Right ventricle myocardium superior (tissue), 1 donor: ENCODE measurements around the gene ENPP1. TPM values are rescaled to one million over a fixed set of nuclear protein-coding genes. Genes with fewer than 3 reads are reported as not detected.
A peak's percentile ranks its signal among the peaks of the same experiment; 100 is the strongest.

Source experiments
- ATAC-seq: fragments of 200-7000 bp; cut with Tn5 transposase; one replicate; pipeline ENCODE4 v1.9.1; 2020; ENCODE audit warnings: mild to moderate bottlenecking; ENCODE audit not compliant: poor library complexity
- DNase-seq: peaks from one replicate; pipeline ENCODE4 v3.0.0-alpha.2; 2020
- intact Hi-C: fragments of 100-400 bp; cut with DNase I; formaldehyde crosslinking; loops from one replicate; pipeline ENCODE4 v1.11.2; 2022
- total RNA-seq: library from RNA; stranded (reverse); fragmentation: NEBNext Ultra II Directional; extraction: Animal tissue kit (Norgen Biotek cat#: 25700); gene quantifications from one replicate; pipeline ENCODE4 v1.2.1, GENCODE V29; 2021
- donor health status: DM: no; HTN: yes; CAD: no; lungs with severe emphysema.

ENPP1 gene
- total RNA-seq, 1 donor from 2014 or later: 2.2 TPM

- intact Hi-C loops: loop anchor here (10.0 kb wide), 1 partner anchor 133 kb away; no protein-coding TSS in a partner anchor
- DNase-seq: no peak
- ATAC-seq: no peak
These were observed 26.1 kb upstream of the ENPP1 start for GRCh38 chr6:131781687-131782086.

GRCh38 chr6:131782764-131783163, 25.1 kb upstream of the ENPP1 start:
- intact Hi-C loops: loop anchor here (10.0 kb wide), 1 partner anchor 132 kb away; no protein-coding TSS in a partner anchor
- ATAC-seq (no peak), DNase-seq (no peak)

- DNase-seq (no peak), ATAC-seq (no peak)
- intact Hi-C loops: loop anchor here (10.0 kb wide), 1 partner anchor 130 kb away; no protein-coding TSS in a partner anchor
These were observed 23.3 kb upstream of the ENPP1 start for GRCh38 chr6:131784561-131784960.

DNA sequence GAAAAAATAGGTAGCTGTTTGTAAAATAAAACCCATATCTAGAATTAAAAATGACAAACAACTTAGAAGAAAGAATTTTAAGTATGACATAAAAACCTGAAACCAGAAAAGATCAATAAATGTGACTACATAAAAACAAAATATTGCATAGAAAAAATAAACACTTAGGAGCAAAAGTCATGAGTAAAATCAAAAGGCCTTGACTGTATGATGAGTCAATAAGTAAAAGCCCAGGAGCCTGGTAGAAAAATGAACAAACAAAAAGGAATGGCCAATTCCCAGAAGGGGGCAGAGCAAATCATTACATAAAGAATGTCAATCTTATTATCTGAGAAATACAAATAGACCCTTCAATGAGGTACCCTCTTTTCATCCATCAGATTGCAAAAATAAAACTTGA, 20.7 kb upstream of the ENPP1 start:
- ATAC-seq (no peak), DNase-seq (no peak)
- intact Hi-C loops: loop anchor here (10.0 kb wide), 1 partner anchor 128 kb away; no protein-coding TSS in a partner anchor

- peak; percentile 41 for ATAC-seq
- peak; percentile 50 for DNase-seq
These were observed 19.8 kb upstream of the ENPP1 start for GRCh38 chr6:131787766-131788712.

GRCh38 chr6:131789219-131789618, 18.6 kb upstream of the ENPP1 start:
- DNase-seq (no peak), ATAC-seq (no peak)
- intact Hi-C loops: loop anchor here (10.0 kb wide), 1 partner anchor 126 kb away; no protein-coding TSS in a partner anchor

More at GRCh38 chr6:131787766-131788712, 19.8 kb upstream of the ENPP1 start:
- intact Hi-C loops: loop anchor here (10.0 kb wide), 1 partner anchor 127 kb away; no protein-coding TSS in a partner anchor

DNA sequence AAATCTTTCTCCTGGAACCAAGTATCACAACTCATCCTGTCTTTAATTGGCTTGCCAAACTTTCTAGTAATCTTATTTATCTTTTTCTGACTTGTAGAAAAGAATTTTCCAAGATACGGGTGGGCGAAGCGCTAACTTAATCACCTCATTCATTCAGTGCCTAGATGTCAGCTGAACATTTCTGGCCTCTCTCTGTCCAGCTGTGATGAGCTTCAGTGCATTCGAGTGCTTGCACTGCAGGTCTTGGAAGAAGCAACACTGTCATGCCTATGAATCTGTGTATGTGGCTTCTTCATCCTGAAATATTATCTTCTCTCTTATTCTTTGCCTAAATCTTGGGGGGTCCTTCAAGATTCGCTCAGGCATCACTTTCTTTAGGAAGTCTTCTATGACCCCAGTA, 16.3 kb upstream of the ENPP1 start:
- ATAC-seq (no peak), DNase-seq (no peak)
- intact Hi-C loops: no loop called here

GRCh38 chr6:131792091-131792496, 15.7 kb upstream of the ENPP1 start:
- intact Hi-C loops: no loop called here
- no peak for ATAC-seq
- no peak for DNase-seq

DNA sequence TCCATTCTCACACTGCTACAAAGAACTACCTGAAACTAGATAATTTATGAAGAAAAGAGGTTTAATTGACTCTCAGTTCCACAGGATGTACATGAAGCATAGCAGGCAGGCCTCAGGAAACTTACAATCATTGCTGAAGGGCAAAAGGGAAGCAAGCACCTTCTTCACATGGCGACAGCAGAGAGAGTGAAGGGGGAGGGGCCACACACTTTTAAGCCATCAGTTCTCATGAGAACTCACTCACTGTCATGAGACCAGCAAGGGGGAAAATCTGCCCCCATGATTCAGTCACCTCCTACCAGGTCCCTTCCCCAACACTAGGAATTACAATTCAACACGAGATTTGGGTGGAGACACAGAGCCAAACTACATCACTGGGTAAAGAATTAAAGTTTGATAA, 12.5 kb upstream of the ENPP1 start:
- DNase-seq: no peak
- no peak for ATAC-seq
- intact Hi-C loops: no loop called here

- DNase-seq (no peak), ATAC-seq (no peak)
- intact Hi-C loops: no loop called here
These were observed 5.5 kb upstream of the ENPP1 start for GRCh38 chr6:131802347-131802746.

DNA sequence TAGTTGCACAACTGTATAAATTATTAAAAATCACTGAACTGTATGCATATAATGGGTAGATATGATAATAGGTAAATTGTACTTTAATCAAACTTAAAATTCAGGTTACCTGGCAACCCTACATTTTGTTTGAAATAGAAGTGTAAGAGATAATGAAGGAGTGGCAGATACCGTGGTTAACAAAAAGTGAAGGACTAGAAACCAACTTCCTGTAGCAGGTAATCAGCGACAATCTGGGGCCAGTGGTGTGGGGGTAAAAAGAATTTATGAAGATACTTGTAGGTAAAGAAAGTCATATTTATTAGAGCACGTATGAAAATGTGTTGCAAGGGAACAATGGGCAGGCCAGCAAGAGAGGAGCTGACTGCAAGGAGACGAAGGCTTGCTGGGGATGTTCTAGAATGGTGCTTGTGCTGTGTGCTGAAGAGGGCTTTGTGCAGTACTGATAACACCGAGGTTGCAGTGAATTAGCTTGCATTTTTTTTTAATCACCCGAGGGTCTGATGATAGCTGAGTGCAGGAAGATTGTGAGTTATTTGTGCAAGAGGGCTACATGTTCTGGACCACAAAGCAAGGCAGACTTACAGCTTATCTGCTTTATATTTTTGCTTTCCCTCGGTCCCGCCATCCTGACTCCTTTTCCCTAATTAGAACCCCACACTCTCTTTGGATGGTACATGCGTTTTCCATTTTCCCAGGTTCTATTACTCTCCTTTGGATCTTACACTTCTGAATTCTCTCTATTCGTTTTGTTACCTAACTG, 4.6 kb upstream of the ENPP1 start:
- DNase-seq (no peak), ATAC-seq (no peak)
- intact Hi-C loops: no loop called here

- ATAC-seq (no peak), DNase-seq (no peak)
- intact Hi-C loops: no loop called here
These were observed 3.7 kb upstream of the ENPP1 start for GRCh38 chr6:131804131-131804530.

GRCh38 chr6:131807321-131807643, 538 bp upstream of the ENPP1 start:
- intact Hi-C loops: no loop called here
- DNase-seq (no peak), ATAC-seq (no peak)

DNA sequence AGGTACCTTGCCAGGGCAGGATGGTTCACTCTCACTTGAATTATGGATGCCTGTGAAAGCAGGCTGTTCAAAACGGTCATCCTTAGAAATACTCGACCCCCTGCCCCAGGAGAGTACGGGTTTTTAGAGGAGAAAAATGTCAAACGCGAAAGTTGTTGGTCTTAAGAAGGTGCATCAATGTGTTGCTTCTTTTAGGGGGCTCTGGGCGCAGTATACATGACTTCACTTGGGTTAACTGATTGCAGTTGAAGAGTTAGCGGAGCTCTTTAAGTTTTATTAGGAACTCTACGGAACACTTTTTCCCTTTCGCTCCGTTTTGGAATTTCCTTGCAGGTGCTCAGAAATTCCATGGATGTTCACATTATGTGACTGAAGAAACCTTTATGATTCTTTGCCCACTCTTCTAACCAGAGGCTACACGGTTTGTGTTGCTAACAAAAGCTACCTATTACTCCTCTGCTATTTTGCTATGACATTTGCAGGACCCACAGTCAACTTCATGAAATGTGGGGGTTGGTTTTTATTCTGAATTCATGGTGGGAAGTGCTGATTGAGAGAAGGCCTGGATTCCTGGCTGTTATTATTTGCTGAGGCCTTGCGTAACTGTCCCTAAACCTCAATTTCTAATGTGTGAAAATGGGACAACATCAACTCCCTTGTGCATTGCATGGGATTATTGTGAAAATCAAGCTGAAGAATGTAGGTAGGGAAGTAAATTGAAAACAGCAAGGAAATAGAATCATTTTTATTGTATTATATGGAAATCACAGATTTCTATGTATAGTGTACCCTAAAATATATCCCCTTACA, 845 bp downstream of the ENPP1 start:
- intact Hi-C loops: no loop called here
- DNase-seq: no peak
- ATAC-seq: no peak

DNA sequence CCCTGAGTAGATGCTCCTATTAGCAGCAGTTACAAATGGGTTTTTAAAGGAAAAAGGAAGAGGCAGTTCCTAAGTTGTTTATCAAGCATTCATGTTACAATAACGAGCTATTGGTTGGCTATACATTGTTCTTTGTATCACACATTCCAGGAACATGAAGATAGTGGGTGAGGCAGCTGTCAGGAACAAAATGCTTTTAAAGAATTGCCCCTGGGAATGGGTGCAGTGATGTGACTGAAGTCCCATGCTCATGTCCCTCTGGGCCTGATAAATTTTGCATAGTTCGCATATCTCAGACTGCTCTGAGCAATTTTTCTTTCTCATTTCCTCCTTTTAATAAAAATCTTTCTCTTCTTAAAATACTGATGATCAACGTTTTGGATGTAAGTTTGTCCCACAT, 3.7 kb downstream of the ENPP1 start:
- intact Hi-C loops: no loop called here
- no peak for ATAC-seq

GRCh38 chr6:131813991-131814390, 6.2 kb downstream of the ENPP1 start:
- ATAC-seq (no peak), DNase-seq (no peak)
- intact Hi-C loops: no loop called here

More for the DNA sequence above, 3.7 kb downstream of the ENPP1 start:
- no peak for DNase-seq

GRCh38 chr6:131816869-131817268, 9.0 kb downstream of the ENPP1 start:
- no peak for DNase-seq
- intact Hi-C loops: no loop called here
- no peak for ATAC-seq

GRCh38 chr6:131819572-131820124, 11.8 kb downstream of the ENPP1 start:
- intact Hi-C loops: no loop called here
- DNase-seq (no peak), ATAC-seq (peak; percentile 51)
